Right cardiac atrium (tissue), 5 donors: ENCODE measurements around the gene PIK3C2B. TPM values are rescaled to one million over a fixed set of nuclear protein-coding genes. Genes with fewer than 3 reads are reported as not detected.
A peak's percentile ranks its signal among the peaks of the same experiment; 100 is the strongest.

Source experiments
- ATAC-seq, 2 donors: fragments of 200-7000 bp; cut with Tn5 transposase; one replicate each; pipeline versions ENCODE4 v1.8.0 to v1.9.1; 2020; ENCODE audit warnings: moderate library complexity in 2 of 2, mild to moderate bottlenecking in 1 of 2
- DNase-seq, 3 donors: peaks; one replicate each; pipeline ENCODE4 v3.0.0-alpha.2; 2020
- H3K27ac ChIP-seq: one replicate; pipeline ENCODE4 v1.5.1; 2013; ENCODE audit warnings: mild to moderate bottlenecking, low read length, control low read depth, moderate library complexity
- H3K27me3 ChIP-seq: one replicate; pipeline ENCODE4 v1.6.1; 2013; ENCODE audit not compliant: control insufficient read depth, insufficient read depth
- H3K4me1 ChIP-seq: one replicate; pipeline ENCODE4 v1.6.1; 2013; ENCODE audit warnings: low read length; ENCODE audit not compliant: control insufficient read depth, insufficient read depth
- H3K4me3 ChIP-seq: one replicate; pipeline ENCODE4 v1.5.1; 2013; ENCODE audit warnings: low read length, control low read depth
- H3K9me3 ChIP-seq: one replicate; pipeline ENCODE4 v1.6.1; 2013; ENCODE audit warnings: low read length; ENCODE audit not compliant: control insufficient read depth
- WGBS: extraction: QIAGEN DNeasy Blood & Tissue Kit; methylation state at CpG from one replicate; pipeline ENCODE4 v1.1.7; 2013; 5-methylcytosine and 5-hydroxymethylcytosine counted together
- intact Hi-C, 4 donors: fragments of 100-400 bp; cut with DNase I; formaldehyde crosslinking; loops; one replicate each; pipeline versions ENCODE4 v1.11.0 to v1.14.0; 2022 to 2023
- polyA plus RNA-seq: library from polyadenylated mRNA; stranded (reverse); fragments of 200-250 nt; gene quantifications from one replicate; pipeline ENCODE4 v1.2.3, GENCODE V29; 2013
- total RNA-seq, 4 donors: library from RNA; stranded (reverse); fragmentation: NEBNext Ultra II Directional; extraction: Animal tissue kit (Norgen Biotek cat#: 25700); gene quantifications; one replicate each; pipeline ENCODE4 v1.2.1, GENCODE V29; 2021
- donor health status: healthy with polysubstance abuse.
- donor health status: DM: no; HTN: yes; CAD: no.
- donor health status: DM: no; HTN: no; CAD: no.
- donor health status: DM: no; HTN: yes; CAD: no; lungs with severe emphysema.
- donor health status: DM: yes; HTN: yes; CAD: no.

Gene PIK3C2B
- total and polyA plus RNA-seq, 5 donors: 13.3 to 32.7 (median 28.8) TPM

GRCh38 chr1:204448991-204449677 lies 45.5 kb downstream of the PIK3C2B start:
- intact Hi-C loops: loop anchor here in 2 of 4 donors (2.0 to 5.0 kb wide), 2 partner anchors 46 to 53 kb away; partner anchors contain the start of gene PIK3C2B (in 1 of the 2)

GRCh38 chr1:204448344-204448964 lies 46.2 kb downstream of the PIK3C2B start:
- WGBS: 91% methylated on average over 7 of the region's 7 CpGs
- intact Hi-C loops: loop anchor here in 2 of 4 donors (2.0 to 5.0 kb wide), 2 partner anchors 46 to 54 kb away; partner anchors contain the start of gene PIK3C2B (in 1 of the 2)
- DNase-seq (no peak), ATAC-seq (no peak)
- no peaks in the 10 kb centered on the region for H3K9me3 ChIP-seq
- H3K27ac ChIP-seq: no peak overlapping the region
- peaks cover 14% of the 10 kb centered on the region for H3K4me1 ChIP-seq
- H3K4me3 ChIP-seq: no peak overlapping the region
- H3K27me3 ChIP-seq: no peaks in the 10 kb centered on the region

More at GRCh38 chr1:204448991-204449677, 45.5 kb downstream of the PIK3C2B start:
- ATAC-seq: no peak
- no peak for DNase-seq
- no peaks in the 10 kb centered on the region for H3K9me3 ChIP-seq
- peak overlapping the region; percentile 34 for H3K27ac ChIP-seq
- no peaks in the 10 kb centered on the region for H3K27me3 ChIP-seq
- peaks cover 12% of the 10 kb centered on the region for H3K4me1 ChIP-seq
- no peak overlapping the region for H3K4me3 ChIP-seq
- 77% methylated on average over 6 of the region's 6 CpGs for WGBS

- intact Hi-C loops: loop anchor here (2.0 to 5.0 kb wide), 3 partner anchors 47 to 55 kb away; partner anchors contain the start of gene PIK3C2B (in 1 of the 4)
- Histone ChIP-seq H3K4me3 (no peak overlapping the region), H3K27me3 (no peaks in the 10 kb centered on the region), H3K9me3 (no peaks in the 10 kb centered on the region), H3K27ac (no peak overlapping the region), H3K4me1 (peaks cover 17% of the 10 kb centered on the region)
- no peak for DNase-seq
- no peak for ATAC-seq
- WGBS: 66% methylated on average over 4 of the region's 4 CpGs
Observed at GRCh38 chr1:204447736-204448135, 46.9 kb downstream of the PIK3C2B start.

GRCh38 chr1:204447190-204447589 lies 47.4 kb downstream of the PIK3C2B start:
- ATAC-seq (no peak), DNase-seq (no peak)
- Histone ChIP-seq H3K4me3 (no peak overlapping the region), H3K4me1 (peaks cover 21% of the 10 kb centered on the region), H3K27me3 (no peaks in the 10 kb centered on the region), H3K27ac (no peak overlapping the region), H3K9me3 (no peaks in the 10 kb centered on the region)
- 67% methylated on average over 6 of the region's 6 CpGs for WGBS
- intact Hi-C loops: loop anchor here (2.0 to 5.0 kb wide), 2 partner anchors 55 to 56 kb away; no protein-coding TSS in a partner anchor

- DNase-seq (peak; percentile 73 to 89 (median 88)), ATAC-seq (peak; percentile 48 to 65)
- Histone ChIP-seq H3K9me3 (no peaks in the 10 kb centered on the region), H3K27me3 (no peaks in the 10 kb centered on the region), H3K27ac (peak overlapping the region; percentile 14), H3K4me1 (peaks cover 21% of the 10 kb centered on the region), H3K4me3 (no peak overlapping the region)
- intact Hi-C loops: loop anchor here (2.0 to 5.0 kb wide), 2 partner anchors 56 kb away; no protein-coding TSS in a partner anchor
- 39% methylated on average over 11 of the region's 11 CpGs for WGBS
Observed at GRCh38 chr1:204446413-204447111, 48.0 kb downstream of the PIK3C2B start.

GRCh38 chr1:204445860-204446412 lies 48.7 kb downstream of the PIK3C2B start:
- 60% methylated on average over 11 of the region's 11 CpGs for WGBS
- Histone ChIP-seq H3K27me3 (no peaks in the 10 kb centered on the region), H3K9me3 (no peaks in the 10 kb centered on the region), H3K27ac (no peak overlapping the region), H3K4me1 (peaks cover 18% of the 10 kb centered on the region), H3K4me3 (no peak overlapping the region)
- DNase-seq (peak in 2 of 3 donors; percentile 75 to 76), ATAC-seq (no peak)
- intact Hi-C loops: loop anchor here (2.0 to 5.0 kb wide), 2 partner anchors 56 to 57 kb away; no protein-coding TSS in a partner anchor

Other genes with a start within 250 kb of the PIK3C2B start
- 10 to 100 TPM; 17.7 to 55.4 (median 37.7) TPM for gene PLEKHA6, start 134.9 kb downstream of the PIK3C2B start, total RNA-seq
- 17.7 TPM for gene PLEKHA6, start 134.9 kb downstream of the PIK3C2B start, polyA plus RNA-seq
- gene PPP1R15B, start 83.0 kb downstream of the PIK3C2B start, total RNA-seq: 10 to 100 TPM; 20.0 to 36.3 (median 23.9) TPM
- gene PPP1R15B, start 83.0 kb downstream of the PIK3C2B start, polyA plus RNA-seq: 14.2 TPM
- 10 to 100 TPM; 29.9 to 48.2 (median 34.9) TPM for gene MDM4, start 21.6 kb upstream of the PIK3C2B start, total RNA-seq
- gene MDM4, start 21.6 kb upstream of the PIK3C2B start, polyA plus RNA-seq: 10.5 TPM
- gene LRRN2, start 190.9 kb upstream of the PIK3C2B start, total RNA-seq: 10 to 100 TPM in 3 of 4 donors, 1 to 10 TPM in 1; 4.8 to 31.6 (median 22.6) TPM
- gene LRRN2, start 190.9 kb upstream of the PIK3C2B start, polyA plus RNA-seq: 20.8 TPM